Mononuclear cell (primary cell): ENCODE results near the gene BAHD1. TPM values are rescaled to one million over a fixed set of nuclear protein-coding genes. Genes with fewer than 3 reads are reported as not detected.
"Not testable (repeated sequence)": the region's sequence is repeated elsewhere in the genome, so short reads cannot be mapped to it uniquely, and the experiment has no call there.

ENCODE experiments used
- H3K27me3 ChIP-seq: 2 replicates; pipeline ENCODE4 v1.6.0; 2011; ENCODE audit warnings: low read length, control low read depth; ENCODE audit not compliant: insufficient read depth
- H3K4me1 ChIP-seq: 2 replicates; pipeline ENCODE4 v1.5.1; 2011; ENCODE audit warnings: mild to moderate bottlenecking, low read length, control low read depth; ENCODE audit not compliant: insufficient read depth
- H3K4me3 ChIP-seq: 2 replicates; pipeline ENCODE4 v1.5.1; 2011; ENCODE audit warnings: mild to moderate bottlenecking, low read length, moderate library complexity
- H3K9me3 ChIP-seq: 2 replicates; pipeline ENCODE4 v1.5.1; 2011; ENCODE audit warnings: low read depth, mild to moderate bottlenecking, control low read depth, low read length
- total RNA-seq: library from RNA; depleted of rRNA; stranded (reverse); fragments of >200 nt; gene quantifications from one replicate; pipeline ENCODE4 v1.2.3, GENCODE V29; 2012

Gene BAHD1
- total RNA-seq, 1 donor = 13.9 TPM

- no peaks in the 10 kb centered on the region for H3K9me3 ChIP-seq
- H3K4me3 ChIP-seq = no peak overlapping the region
- H3K4me1 ChIP-seq = peaks cover 46% of the 10 kb centered on the region
- no peaks in the 10 kb centered on the region for H3K27me3 ChIP-seq
Measured at GRCh38 chr15:40450047-40450446, 9.3 kb downstream of the BAHD1 start.

GRCh38 chr15:40451527-40452158 lies 10.9 kb downstream of the BAHD1 start:
- Histone ChIP-seq H3K4me1 (peaks cover 59% of the 10 kb centered on the region), H3K9me3 (no peaks in the 10 kb centered on the region), H3K4me3 (no peak overlapping the region), H3K27me3 (no peaks in the 10 kb centered on the region)

GRCh38 chr15:40452296-40453090 lies 11.7 kb downstream of the BAHD1 start:
- Histone ChIP-seq H3K4me3 (no peak overlapping the region), H3K4me1 (peaks cover 59% of the 10 kb centered on the region), H3K9me3 (no peaks in the 10 kb centered on the region)

GRCh38 chr15:40453941-40454340 lies 13.2 kb downstream of the BAHD1 start:
- not testable (repeated sequence) for H3K27me3 ChIP-seq, H3K9me3 ChIP-seq, H3K4me3 ChIP-seq
- peaks cover 59% of the 10 kb centered on the region for H3K4me1 ChIP-seq

More at GRCh38 chr15:40452296-40453090, 11.7 kb downstream of the BAHD1 start:
- no peaks in the 10 kb centered on the region for H3K27me3 ChIP-seq

DNA sequence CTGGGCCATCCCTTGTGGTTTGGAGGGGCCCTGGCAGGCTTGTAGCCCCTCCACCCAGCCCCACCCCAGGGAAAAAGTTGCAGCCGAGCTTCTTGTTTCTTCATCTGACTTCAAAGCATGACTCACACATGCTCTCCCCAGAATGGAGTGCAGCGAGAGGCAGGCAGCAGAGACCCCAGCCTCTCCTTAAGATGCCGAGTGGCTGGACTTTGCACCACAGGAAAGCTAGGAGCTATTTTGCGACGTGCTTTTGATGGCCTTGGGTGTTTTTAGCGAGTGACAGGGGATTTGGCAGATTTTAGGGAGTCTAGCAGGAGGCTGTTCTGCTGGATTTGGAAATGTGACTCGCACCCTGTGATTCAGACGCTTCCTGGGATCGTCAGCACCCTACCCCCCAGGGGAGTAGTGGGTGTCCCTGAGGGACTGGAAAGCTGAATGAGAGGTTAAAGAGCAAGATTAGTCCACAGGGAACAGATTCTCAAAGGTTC lies 14.2 kb downstream of the BAHD1 start:
- Histone ChIP-seq H3K4me1 (peaks cover 59% of the 10 kb centered on the region), H3K4me3 (no peak overlapping the region), H3K27me3 (no peaks in the 10 kb centered on the region), H3K9me3 (no peaks in the 10 kb centered on the region)

DNA sequence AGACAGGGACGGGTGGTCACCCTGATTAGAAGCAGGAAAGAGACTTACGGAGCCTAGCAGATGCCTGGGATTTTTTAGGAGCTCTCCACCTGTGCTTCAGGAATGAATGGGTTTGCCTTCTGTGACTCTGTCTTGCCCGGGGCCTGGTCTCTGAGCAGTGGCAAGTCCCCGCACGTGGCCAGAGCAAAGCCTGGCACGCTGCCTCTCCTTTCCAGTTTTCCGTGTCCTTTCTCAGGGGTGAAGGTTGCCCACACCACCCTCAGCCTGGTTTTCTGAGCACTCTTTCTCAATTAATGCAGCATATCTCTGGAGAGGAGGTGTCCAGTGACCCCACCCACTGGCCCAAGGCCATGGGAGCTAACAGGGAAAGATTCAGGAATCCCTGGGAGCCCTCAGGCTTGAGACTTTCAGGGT lies 15.6 kb downstream of the BAHD1 start:
- peaks cover 51% of the 10 kb centered on the region for H3K4me1 ChIP-seq
- H3K9me3 ChIP-seq = no peaks in the 10 kb centered on the region
- H3K27me3 ChIP-seq = no peaks in the 10 kb centered on the region

DNA sequence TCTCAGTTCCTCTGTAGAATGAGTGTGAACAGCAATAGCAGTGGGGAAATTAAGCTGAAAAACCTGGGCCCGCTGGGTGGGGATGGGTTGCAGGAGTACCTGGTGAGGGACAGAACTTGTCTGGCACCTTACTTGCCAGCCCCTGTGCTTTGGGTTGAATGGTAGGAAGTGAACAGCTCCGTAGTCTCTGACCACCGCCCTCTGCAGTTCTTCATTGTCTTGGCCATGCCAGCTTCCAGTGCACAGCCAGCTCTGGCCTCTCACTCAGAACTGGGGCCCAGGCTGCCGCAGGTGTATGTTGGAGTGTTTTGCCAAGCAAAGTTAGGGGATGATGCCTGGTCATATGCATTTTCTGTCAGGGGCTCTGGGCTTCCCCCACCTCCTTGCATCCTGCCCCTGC lies 16.0 kb downstream of the BAHD1 start:
- H3K4me3 ChIP-seq = no peak overlapping the region
- no peaks in the 10 kb centered on the region for H3K27me3 ChIP-seq
- no peaks in the 10 kb centered on the region for H3K9me3 ChIP-seq
- H3K4me1 ChIP-seq = peaks cover 46% of the 10 kb centered on the region

More for the DNA sequence above, 15.6 kb downstream of the BAHD1 start:
- no peak overlapping the region for H3K4me3 ChIP-seq

GRCh38 chr15:40458495-40459371 lies 18.0 kb downstream of the BAHD1 start:
- H3K9me3 ChIP-seq = no peaks in the 10 kb centered on the region

DNA sequence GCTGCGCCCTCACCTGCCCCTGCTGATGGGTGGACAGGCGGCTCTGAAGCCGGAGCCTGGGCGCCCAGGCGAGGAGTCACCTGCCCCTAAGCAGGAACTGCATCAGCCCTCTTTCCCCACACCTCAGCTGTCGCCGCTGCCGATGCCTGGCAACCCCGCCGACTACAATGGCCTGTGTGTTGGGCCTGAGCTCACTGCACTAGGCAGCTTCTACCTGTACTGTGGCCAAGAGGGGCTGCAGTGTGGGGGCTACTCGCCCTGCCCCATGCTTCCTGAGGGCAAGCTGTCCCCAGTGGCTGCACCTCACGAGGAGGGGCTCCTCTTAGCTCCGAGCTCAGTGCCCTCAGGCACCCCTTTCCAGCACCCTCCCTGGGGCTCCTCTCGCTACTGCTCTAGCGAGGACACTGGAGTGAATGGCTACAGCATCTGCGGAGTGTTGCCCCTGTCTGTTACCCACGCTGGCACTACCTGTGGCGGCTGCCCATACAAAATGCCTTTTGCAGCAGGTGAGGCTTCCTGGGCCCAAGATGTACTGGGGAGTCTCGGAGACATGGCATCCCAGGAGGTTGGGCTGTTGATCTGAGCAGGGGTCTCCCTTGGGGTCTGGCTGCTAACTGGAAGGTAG lies 18.8 kb downstream of the BAHD1 start:
- no peaks in the 10 kb centered on the region for H3K27me3 ChIP-seq
- H3K4me3 ChIP-seq = no peak overlapping the region
- peaks cover 19% of the 10 kb centered on the region for H3K4me1 ChIP-seq
- no peaks in the 10 kb centered on the region for H3K9me3 ChIP-seq

More at GRCh38 chr15:40458495-40459371, 18.0 kb downstream of the BAHD1 start:
- no peak overlapping the region for H3K4me3 ChIP-seq
- H3K4me1 ChIP-seq = peaks cover 26% of the 10 kb centered on the region
- H3K27me3 ChIP-seq = no peaks in the 10 kb centered on the region

GRCh38 chr15:40460404-40460803 lies 19.7 kb downstream of the BAHD1 start:
- Histone ChIP-seq H3K4me3 (no peak overlapping the region), H3K4me1 (peaks cover 10% of the 10 kb centered on the region), H3K27me3 (no peaks in the 10 kb centered on the region), H3K9me3 (no peaks in the 10 kb centered on the region)

- Histone ChIP-seq H3K9me3 (no peaks in the 10 kb centered on the region), H3K4me3 (no peak overlapping the region), H3K4me1 (no peaks in the 10 kb centered on the region), H3K27me3 (no peaks in the 10 kb centered on the region)
Measured at GRCh38 chr15:40461958-40462357, 21.2 kb downstream of the BAHD1 start.

- no peak overlapping the region for H3K4me3 ChIP-seq
- H3K4me1 ChIP-seq = no peaks in the 10 kb centered on the region
- H3K9me3 ChIP-seq = no peaks in the 10 kb centered on the region
- no peaks in the 10 kb centered on the region for H3K27me3 ChIP-seq
Measured at GRCh38 chr15:40463279-40463678, 22.5 kb downstream of the BAHD1 start.

GRCh38 chr15:40463886-40464545 lies 23.3 kb downstream of the BAHD1 start:
- H3K4me1 ChIP-seq = no peaks in the 10 kb centered on the region
- H3K9me3 ChIP-seq = no peaks in the 10 kb centered on the region
- no peak overlapping the region for H3K4me3 ChIP-seq
- no peaks in the 10 kb centered on the region for H3K27me3 ChIP-seq

DNA sequence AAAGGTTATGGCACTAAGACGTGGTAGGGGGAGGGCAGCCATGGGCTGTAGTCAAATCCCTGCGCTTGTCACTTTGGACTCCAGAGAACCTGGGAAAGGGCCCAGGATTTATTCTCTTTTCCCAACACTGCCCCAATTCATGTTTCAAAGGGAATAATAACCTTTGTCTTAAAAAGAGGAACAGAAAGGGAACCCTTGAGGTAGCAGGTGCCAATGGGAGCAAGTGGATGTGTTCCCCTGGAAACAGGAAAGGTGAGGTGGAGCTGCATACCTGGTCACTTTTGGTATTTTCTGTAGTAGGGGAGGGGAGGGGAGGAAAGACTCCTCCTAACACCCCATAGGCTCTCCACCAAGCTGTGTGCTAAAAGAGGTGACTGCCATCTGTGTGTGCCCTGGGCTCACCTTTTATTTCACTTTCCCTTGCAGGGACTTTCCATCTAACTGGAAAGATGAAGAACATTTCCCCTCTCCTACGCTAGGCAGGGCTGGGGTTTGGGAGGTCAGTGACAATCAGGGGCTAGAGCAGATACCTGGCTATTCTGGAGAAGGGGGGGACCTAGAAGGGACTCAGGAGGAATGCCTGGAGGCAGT lies 23.9 kb downstream of the BAHD1 start:
- no peaks in the 10 kb centered on the region for H3K9me3 ChIP-seq
- no peaks in the 10 kb centered on the region for H3K4me1 ChIP-seq
- no peak overlapping the region for H3K4me3 ChIP-seq
- no peaks in the 10 kb centered on the region for H3K27me3 ChIP-seq
